Upper lobe of right lung (tissue), 1 donor: ENCODE data around the gene DNMT3B. TPM values are rescaled to one million over a fixed set of nuclear protein-coding genes. Genes with fewer than 3 reads are reported as not detected.

ENCODE experiments used
- ATAC-seq: fragments of 200-7000 bp; cut with Tn5 transposase; one replicate; pipeline ENCODE4 v1.9.1; 2020; ENCODE audit warnings: mild to moderate bottlenecking, moderate library complexity
- DNase-seq: peaks from one replicate; pipeline ENCODE4 v3.0.0-alpha.2; 2020
- H3K27ac ChIP-seq: fragments of 200-600 bp; one replicate; pipeline ENCODE4 v1.8.0; 2022
- H3K27me3 ChIP-seq: fragments of 200-600 bp; one replicate; pipeline ENCODE4 v1.8.0; 2022; ENCODE audit warnings: mild to moderate bottlenecking
- H3K36me3 ChIP-seq: fragments of 200-600 bp; one replicate; pipeline ENCODE4 v1.8.0; 2022
- H3K4me1 ChIP-seq: fragments of 200-600 bp; one replicate; pipeline ENCODE4 v1.8.0; 2022
- H3K4me3 ChIP-seq: fragments of 200-600 bp; one replicate; pipeline ENCODE4 v1.8.0; 2022; ENCODE audit warnings: mild to moderate bottlenecking
- H3K9me3 ChIP-seq: fragments of 200-600 bp; one replicate; pipeline ENCODE4 v1.8.0; 2022
- CTCF ChIP-seq: fragments of 200-600 bp; IDR thresholded peaks from one replicate; pipeline ENCODE4 v1.8.0; 2022; ENCODE audit warnings: antibody characterized with exemption
- intact Hi-C: fragments of 100-400 bp; cut with DNase I; formaldehyde crosslinking; loops from one replicate; pipeline ENCODE4 v1.11.0; 2022
- total RNA-seq: library from RNA; stranded (reverse); fragmentation: NEBNext Ultra II Directional; extraction: Animal tissue kit (Norgen Biotek cat#: 25700); gene quantifications from one replicate; pipeline ENCODE4 v1.2.1, GENCODE V29; 2021
- donor health status: DM: no; HTN: yes; CAD: no; lungs with severe emphysema.

Gene DNMT3B
- total RNA-seq, 1 donor from 2014 or later, result 0.84 TPM

- Histone ChIP-seq H3K27me3 (no peaks in the 10 kb centered on the region), H3K27ac (no peak overlapping the region), H3K9me3 (no peaks in the 10 kb centered on the region), H3K4me3 (no peak overlapping the region), H3K4me1 (no peaks in the 10 kb centered on the region), H3K36me3 (peaks cover 97% of the 10 kb centered on the region)
- ATAC-seq (no peak), DNase-seq (no peak)
- no peak for TF ChIP-seq CTCF
- intact Hi-C loops, result no loop called here
These were observed 83.6 kb downstream of the DNMT3B start for GRCh38 chr20:32845786-32846185.

GRCh38 chr20:32846852-32847251 is 84.7 kb downstream of the DNMT3B start:
- TF ChIP-seq CTCF, result no peak
- no peak overlapping the region for H3K27ac ChIP-seq
- ATAC-seq (no peak), DNase-seq (no peak)
- no peak overlapping the region for H3K4me3 ChIP-seq
- intact Hi-C loops, result no loop called here
- H3K9me3 ChIP-seq, result no peaks in the 10 kb centered on the region
- H3K27me3 ChIP-seq, result no peaks in the 10 kb centered on the region
- no peaks in the 10 kb centered on the region for H3K4me1 ChIP-seq
- peaks cover 97% of the 10 kb centered on the region for H3K36me3 ChIP-seq

GRCh38 chr20:32847964-32848363 is 85.8 kb downstream of the DNMT3B start:
- no peak for DNase-seq
- H3K36me3 ChIP-seq, result peaks cover 96% of the 10 kb centered on the region

GRCh38 chr20:32848846-32849245 is 86.7 kb downstream of the DNMT3B start:
- no peaks in the 10 kb centered on the region for H3K27me3 ChIP-seq
- DNase-seq (no peak), ATAC-seq (no peak)
- H3K4me1 ChIP-seq, result no peaks in the 10 kb centered on the region
- peaks cover 91% of the 10 kb centered on the region for H3K36me3 ChIP-seq
- no peak for TF ChIP-seq CTCF
- intact Hi-C loops, result no loop called here
- no peaks in the 10 kb centered on the region for H3K9me3 ChIP-seq
- no peak overlapping the region for H3K27ac ChIP-seq
- H3K4me3 ChIP-seq, result no peak overlapping the region

More at GRCh38 chr20:32847964-32848363, 85.8 kb downstream of the DNMT3B start:
- no peak for ATAC-seq
- Histone ChIP-seq H3K4me1 (no peaks in the 10 kb centered on the region), H3K4me3 (no peak overlapping the region), H3K27me3 (no peaks in the 10 kb centered on the region), H3K27ac (no peak overlapping the region), H3K9me3 (no peaks in the 10 kb centered on the region)
- intact Hi-C loops, result no loop called here
- no peak for TF ChIP-seq CTCF

GRCh38 chr20:32849577-32849976 is 87.4 kb downstream of the DNMT3B start:
- intact Hi-C loops, result no loop called here
- DNase-seq, result no peak
- H3K36me3 ChIP-seq, result peaks cover 86% of the 10 kb centered on the region

More at GRCh38 chr20:32849577-32849976, 87.4 kb downstream of the DNMT3B start:
- no peak for ATAC-seq
- Histone ChIP-seq H3K27me3 (no peaks in the 10 kb centered on the region), H3K9me3 (no peaks in the 10 kb centered on the region), H3K27ac (no peak overlapping the region), H3K4me1 (no peaks in the 10 kb centered on the region), H3K4me3 (no peak overlapping the region)
- no peak for TF ChIP-seq CTCF
